ENCODE data around the gene DIP2C. TPM values are rescaled to one million over a fixed set of nuclear protein-coding genes. Genes with fewer than 3 reads are reported as not detected.

DIP2C gene
- total RNA-seq, 1 donor from 2014 or later, result 31.9 TPM

DNA sequence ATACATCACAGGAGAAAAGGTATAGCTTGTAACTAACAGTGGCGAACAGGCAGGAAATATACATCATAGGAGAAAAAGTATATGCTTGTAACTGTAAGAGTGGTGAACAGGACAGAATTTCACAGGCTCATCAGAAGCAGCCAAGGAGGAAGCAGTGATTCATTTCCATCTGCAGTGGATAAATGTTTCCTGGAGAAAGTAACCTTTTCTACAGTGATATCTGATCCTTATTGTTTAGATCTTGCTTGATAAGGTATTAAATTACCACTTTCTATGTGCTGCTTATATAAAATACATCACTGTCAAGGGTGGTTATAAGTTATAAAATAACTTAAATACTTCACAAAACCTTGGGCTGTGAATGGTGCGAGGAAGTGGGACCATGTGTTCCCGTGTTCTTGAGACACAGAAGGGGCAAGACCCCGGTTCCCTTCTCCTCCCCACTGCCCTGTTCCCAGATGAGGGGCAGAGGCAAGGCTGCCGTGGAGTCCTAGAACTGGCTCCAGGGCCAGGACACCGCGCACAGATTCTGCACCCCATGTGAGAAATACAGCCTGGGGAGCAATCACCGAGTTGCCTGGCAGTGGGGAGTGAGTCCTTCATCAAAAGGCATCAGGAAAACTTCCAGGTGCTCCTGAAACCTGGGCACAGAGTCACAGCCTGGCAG, 135.2 kb downstream of the DIP2C start:
- DNase-seq (ENCODE audit: low read depth), result no peak

DNA sequence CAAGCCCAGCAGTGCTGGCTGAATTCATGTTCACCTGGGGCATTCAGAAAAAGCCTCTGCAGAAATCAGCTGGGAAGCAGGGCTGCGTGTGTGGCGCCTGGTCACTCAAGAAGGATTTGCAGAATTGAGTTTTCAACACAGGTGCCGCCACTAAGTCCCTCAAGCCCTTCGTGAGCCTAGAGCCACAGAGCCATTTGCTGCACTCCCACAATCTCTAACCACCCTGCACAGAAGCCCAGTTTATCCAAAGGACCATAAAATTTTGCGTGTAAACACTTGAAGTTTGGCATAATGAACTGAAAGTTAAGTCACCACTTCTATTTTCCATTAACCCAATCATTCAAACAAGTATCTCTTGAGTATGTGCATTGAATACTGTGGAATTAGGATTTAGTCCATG, 136.2 kb downstream of the DIP2C start:
- peak; percentile 70 for DNase-seq (ENCODE audit: low read depth)

DNA sequence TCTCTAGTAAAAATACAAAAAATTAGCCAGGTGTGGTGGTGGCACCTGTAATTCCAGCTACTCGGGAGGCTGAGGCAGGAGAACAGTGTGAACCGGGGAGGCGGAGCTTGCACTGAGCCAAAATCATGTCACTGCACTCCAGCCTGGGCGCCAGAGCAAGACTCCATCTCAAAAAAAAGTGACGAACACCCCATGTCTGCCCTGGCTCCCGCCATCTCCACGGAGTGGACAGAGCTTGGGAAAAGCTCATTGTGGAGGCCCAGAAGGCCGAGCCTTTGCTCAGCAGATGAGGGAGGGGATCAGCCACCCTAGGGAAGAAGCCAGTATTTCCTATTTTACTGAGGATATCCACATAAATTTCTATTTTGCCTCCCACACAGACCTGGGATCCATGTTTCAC, 136.8 kb downstream of the DIP2C start:
- no peak for DNase-seq (ENCODE audit: low read depth)

DNA sequence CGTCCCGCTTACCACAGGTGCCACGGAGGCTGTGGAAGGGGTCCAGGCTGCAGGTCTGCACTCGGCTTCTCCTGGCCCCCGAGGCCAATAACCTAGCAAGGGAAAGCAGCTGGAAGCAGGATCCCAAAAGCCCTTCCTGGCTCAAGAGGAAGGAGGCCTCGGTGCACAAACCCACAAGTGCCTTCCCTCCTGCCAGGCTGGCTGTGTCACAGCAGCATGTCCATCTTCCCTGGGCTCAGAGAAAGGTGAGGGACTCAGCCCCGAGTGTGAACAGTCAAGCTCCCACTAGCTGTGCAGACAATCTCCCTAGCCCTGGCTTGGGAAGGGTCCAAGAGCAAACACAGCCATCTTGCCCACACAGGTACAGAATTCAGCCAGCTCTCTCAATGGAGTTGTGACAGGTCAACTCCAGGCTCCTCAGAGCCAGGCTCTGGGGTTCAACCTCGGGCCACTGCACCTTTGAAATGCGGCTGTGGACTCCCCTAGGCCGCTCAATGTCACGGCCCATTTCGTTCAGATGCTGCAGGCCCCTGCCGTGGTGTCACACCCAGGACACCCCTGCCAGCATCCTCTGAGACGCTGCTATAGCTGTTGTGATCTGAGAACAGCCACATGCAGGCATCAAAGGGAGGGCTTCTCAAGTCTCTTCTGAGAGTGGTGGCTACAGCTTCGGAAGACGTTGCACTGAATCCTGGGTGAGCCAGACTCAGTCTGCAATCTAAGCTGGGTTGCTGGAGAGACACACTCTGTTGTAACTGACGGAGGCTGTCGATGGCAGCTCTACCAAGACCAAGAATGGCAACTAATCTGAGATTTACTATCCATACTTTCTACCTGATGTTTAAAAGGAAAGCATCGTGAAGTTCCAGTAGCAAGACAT, 137.9 kb downstream of the DIP2C start:
- DNase-seq (ENCODE audit: low read depth), result no peak

DNA sequence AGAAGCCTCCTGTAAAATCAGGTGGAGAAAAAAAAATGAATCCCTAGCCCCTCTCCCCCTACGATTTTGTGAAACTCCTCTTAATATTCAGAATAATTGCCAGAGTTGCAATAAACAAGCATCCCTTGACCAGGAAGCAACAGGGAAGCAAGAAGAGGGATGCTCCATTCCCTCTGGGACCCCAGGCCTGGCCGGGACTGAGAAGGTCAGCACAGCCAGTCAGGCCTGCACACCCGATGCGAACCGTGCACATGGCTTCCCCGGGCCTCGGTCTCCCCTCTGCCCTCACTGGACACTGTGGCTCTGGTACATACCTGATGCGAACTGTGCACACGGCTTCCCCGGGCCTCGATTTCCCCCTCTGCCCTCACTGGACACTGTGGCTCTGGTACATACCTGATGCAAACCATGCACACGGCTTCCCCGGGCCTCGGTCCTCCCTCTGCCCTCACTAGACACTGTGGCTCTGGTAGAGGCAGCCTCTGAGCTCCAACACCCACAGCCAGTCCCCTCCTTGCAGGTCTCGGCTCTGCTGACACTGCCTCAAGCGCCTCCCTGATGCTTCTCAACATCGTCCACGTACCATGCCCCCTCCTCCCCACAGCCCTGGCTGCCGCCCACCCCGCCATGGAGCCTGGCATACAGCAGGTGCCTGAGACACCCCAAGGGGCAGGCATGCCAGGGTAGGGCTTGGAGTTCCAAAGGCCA, 138.6 kb downstream of the DIP2C start:
- DNase-seq (ENCODE audit: low read depth), result no peak

DNA sequence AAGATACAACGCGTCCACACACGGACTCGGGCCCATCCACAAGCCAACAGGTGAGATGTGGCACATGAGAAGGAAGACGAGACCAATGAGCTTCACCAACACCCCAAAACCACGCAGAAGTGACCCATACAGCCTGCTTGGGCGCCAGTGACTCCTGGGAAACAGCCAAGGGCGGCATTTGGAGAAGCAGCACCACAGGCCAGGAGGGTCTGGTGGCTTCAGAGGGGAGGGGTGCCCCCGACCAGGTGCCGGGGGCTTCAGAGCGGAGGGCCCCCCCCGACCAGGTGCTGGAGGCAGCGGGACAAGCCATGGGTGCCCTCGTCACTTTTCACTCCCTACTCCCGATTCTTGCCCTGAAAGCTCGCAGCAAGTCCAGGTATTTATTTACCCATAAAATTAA, 140.1 kb downstream of the DIP2C start:
- no peak for DNase-seq (ENCODE audit: low read depth)

DNA sequence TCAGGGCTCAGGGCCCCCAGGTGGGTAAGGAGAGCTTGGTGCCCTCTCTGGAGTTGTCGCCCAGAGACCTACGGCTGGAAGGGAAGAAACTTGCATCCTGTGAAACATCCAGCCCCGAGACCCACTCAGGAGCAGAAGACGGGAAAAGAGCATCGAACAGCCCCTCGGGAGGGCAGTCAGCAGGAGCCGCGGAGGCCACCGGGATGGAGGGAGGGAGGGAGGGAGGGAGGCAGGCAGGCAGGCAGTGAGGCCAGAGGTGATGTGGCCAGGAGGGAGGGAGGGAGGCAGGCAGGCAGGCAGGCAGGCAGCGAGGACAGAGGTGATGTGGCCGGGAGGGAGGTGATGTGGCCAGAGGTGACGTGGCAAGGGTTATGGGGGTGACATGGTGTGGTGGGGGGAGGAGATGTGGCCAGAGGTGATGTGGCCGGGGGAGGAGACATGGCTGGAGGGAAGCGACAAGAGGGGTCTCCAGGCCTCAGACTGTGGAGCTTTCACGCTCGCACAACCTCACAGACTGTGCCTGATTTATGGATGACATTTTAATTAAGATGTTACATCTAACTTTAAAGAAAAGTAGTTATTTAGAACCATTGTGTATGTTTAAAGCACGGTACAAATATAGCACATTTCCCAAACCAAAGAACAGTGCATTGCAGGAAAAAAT, 141.1 kb downstream of the DIP2C start:
- no peak for DNase-seq (ENCODE audit: low read depth)

DNA sequence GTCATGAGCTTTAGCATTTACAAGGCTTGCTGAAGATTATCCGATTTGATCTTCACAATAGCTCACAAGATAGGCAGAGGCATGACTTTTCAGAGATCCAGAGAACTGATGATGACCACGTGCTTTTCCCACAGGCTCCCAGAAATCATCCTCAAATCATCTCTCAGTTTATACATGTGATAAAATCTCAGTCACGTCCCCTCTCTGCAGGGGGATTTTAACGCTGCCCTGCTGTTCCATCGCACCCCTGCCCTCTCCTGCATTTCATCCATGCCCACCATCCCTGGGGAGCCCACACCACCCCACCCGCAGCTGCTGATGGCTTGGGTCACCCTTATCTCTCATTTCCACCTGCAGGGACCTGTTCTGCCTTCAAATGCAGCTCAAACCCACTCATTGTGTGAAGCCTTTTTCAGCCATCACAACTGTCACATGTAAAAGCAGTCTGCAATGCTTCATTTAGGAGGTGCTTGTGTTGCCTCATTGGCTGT, 141.8 kb downstream of the DIP2C start:
- DNase-seq (ENCODE audit: low read depth), result no peak

DNA sequence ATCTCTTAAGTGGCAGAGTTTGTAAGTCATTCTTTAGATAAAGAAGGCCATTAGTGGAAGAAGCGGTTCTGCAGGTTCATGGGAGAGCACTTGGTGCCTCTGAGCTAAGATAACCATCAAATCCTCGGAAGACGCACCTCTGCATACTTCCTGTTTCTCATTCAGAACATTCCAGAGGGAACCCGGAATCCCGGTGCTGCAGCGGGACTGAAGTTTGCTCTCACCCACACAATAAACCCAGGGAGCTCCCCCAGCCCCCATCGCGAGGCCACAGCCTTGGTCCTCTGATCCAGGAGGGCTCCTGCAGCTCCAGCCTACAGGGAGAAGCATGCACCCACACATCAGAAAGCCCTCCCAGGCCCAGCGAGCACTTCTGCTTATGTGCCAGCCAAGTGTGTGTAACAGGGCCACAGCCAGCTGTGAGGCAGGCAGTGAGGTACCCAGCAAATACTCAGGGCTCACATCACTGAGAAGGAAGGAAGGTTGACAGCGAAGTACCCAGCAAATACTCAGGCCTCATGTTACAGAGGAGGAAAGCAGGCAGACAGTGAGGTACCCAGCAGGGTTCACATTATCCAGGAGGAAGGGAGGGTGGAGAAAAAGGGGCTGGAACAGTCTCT, 142.4 kb downstream of the DIP2C start:
- DNase-seq (ENCODE audit: low read depth), result no peak

DNA sequence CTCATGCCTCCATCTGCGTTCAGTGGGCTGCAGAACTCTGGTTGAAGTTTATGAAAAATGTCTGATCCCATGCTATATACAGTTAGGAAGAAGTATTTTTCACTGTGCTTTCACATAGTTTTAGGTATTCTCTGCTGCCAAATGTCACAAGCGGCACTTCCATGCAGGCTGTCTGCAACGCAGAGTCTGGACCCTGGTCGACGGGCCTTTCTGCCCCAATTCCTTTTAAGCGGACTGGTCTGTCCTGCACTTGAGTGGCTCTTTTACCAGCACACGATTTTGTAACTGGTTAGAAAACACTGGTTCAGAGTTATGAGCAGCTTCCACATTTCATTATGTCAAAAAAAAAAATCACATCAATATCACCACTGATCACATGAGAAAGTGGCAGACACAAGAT, 143.0 kb downstream of the DIP2C start:
- DNase-seq (ENCODE audit: low read depth), result no peak

DNA sequence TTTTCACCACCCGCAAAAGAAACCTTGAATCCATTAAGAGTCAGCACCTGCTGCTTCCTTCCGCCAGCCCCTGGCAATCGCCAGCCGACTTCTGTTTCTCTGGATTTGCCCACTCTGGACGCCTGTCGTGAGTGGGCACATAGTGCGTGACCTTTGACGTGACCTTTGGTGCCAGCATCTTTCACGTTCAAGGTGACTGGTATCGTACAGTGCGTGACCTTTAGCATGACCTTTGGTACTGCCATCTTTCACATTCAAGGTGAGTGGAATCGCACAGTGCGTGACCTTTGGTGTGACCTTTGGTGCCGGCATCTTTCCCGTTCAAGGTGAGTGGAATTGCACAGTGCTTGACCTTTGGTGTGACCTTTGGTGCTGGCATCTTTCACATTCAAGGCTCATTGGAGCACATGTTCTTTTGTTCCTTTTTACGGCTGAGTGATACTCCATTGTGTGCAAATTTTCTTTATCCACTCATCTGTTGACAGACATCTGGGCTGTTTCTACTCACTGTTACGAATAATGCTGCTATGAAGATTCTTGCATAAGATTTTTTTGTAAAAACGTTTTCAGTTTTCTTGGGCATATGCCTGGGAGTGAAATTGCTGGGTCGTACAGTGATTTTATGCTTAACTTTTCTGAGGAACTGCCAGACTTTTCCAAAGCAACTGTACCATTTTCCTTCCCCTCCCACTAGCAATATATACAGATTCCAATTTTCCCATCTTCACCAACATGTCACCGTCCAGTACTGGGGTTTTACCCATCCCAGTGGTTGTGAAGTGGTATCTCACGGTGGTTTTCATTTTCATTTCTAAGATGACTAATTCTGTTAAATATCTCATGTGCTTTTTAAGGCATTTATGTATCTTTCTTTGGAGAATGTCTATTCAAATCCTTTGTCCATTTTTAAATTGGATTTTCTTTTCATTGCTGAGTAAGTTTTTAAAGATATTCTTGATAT, 145.3 kb downstream of the DIP2C start:
- no peak for DNase-seq (ENCODE audit: low read depth)

DNA sequence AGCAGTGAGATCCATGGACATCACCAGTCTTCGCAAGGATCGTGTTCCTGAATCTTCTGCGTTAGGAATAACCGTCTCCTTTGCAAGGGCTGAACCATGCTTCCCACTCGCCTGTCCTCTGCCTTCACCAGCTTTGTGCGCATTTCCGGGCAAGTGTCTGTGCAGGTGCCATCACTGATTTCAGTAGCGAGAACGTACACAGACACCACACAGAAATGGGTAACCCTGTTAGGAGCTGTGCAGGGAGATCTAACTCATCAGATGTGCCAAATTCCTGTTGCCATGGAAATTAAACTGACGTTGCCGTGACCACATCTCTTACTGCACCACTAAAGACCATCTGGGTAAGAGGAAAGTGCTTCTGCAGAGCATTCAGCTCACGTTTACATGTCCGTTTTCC, 146.3 kb downstream of the DIP2C start:
- no peak for DNase-seq (ENCODE audit: low read depth)

DNA sequence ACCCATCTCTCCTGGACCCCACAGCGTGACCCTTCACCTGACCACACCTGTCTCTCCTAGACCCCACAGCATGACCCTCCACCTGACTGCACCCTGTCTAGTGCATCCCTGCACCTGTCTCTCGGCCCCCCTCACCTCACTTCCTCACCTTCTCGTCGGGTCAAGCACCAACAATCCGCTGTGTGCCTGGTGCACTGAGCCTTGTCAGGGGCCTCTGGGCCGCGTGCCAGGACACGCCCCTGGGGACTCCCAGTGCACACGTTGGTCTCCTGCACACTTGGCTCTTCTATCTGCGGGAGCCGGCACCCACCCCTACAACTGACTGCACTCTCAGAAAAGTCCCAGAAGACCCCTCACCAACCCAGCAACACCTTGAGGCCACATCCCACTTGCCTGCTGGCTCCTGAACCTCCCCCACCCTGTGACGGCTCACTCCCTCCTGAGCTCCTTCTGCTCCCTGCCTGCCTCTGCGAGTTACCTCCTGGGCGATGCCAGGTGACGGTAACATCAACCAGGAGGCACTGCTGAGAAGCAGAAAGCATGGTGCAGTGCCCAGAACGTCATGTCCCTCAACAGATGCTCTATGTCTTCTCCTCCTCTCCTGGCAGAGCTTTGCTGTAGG, 147.6 kb downstream of the DIP2C start:
- no peak for DNase-seq (ENCODE audit: low read depth)

DNA sequence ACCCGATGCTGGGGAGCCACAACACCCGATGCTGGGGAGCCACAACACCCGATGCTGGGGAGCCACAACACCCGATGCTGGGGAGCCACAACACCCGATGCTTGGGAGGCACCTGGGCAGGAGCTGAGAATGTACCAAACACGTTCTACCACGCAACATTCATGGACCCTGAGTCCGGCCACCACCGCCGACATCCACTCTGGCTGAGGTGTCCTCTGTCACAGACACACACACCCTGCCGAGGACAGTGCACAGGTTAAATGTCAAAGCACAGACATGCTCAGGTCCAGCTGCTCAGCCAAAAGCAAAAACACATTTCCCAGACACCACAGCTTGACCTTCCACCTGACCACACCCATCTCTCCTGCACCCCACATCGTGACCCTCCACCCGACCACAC, 148.4 kb downstream of the DIP2C start:
- DNase-seq (ENCODE audit: low read depth), result no peak

DNA sequence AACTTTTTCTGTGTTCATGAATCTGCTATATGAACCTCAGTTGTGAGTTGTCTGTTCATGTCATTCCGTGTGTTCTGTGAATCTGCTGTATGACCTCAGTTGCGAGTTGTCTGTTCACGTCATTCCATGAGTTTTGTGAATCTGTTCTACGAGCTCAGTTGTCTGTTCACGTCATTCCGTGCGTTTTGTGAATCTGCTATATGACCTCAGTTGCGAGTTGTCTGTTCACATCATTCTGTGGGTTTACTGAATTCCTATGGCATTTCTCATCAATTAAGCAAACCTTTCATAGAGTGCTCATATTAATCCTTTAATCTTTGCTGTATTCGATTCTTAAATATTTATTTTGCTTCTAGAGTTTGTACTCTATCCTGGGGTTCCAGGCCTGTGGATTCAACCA, 150.6 kb downstream of the DIP2C start:
- no peak for DNase-seq (ENCODE audit: low read depth)

DNA sequence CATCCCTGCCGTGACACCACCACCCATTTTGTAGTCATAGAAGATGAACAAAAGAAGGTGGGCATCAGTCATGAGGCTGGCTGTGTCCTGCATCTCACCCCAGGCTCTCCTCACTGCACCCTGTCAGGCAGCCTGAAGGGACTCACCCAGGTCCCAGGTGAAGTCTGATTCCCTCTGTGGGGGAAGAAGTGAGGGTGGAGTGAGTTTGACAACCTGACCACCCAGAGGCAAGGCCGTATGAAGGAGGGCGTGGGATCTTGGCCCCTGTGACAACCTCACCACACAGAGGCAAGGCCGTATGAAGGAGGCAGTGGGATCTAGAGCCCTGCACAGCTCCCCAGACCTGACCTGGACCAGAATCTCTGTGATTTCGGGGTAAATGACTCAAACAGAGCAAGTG, 152.5 kb downstream of the DIP2C start:
- no peak for DNase-seq (ENCODE audit: low read depth)

DNA sequence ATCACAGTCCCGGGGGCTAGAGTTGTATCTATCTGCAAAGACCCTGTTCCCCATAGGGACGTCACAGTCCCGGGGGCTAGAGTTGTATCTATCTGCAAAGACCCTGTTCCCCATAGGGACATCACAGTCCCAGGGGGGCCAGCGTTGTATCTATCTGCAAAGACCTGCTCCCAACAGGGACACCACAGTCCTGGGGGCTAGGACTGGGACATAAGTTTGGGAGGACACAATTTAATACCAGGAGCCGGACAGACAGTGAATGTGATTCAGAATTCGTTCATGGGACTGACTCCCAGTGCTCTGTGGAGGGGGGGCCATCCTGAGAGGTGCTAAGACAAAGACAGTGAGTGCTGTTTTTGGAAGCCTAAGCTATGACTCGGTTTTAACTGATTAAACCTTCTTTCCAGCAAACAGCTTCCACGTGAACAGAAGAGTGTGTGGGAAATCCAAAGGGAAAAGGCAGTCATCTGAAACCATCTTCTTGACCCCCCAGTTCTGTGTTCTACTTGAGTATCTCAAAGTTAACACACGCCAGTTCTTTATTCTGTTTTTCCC, 153.0 kb downstream of the DIP2C start:
- no peak for DNase-seq (ENCODE audit: low read depth)

DNA sequence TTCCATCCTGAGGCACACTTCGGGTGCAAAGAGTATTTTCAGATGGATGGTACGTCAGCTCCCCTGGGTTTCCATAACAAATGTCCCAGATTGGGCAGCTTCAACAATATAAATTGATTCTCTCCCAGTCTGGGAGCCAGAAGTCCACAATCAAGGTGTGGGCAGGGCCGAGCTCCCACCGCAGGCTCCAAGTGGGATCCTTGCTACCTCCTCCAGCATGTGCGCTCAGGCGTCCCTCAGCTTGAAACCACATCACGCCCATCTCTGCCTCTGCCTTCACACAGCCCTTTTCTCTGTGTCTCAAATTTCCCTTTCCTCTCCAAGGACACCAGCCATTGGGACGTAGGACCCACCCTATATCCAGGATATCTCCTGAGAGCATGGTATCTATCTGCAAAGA, 153.5 kb downstream of the DIP2C start:
- no peak for DNase-seq (ENCODE audit: low read depth)

DNA sequence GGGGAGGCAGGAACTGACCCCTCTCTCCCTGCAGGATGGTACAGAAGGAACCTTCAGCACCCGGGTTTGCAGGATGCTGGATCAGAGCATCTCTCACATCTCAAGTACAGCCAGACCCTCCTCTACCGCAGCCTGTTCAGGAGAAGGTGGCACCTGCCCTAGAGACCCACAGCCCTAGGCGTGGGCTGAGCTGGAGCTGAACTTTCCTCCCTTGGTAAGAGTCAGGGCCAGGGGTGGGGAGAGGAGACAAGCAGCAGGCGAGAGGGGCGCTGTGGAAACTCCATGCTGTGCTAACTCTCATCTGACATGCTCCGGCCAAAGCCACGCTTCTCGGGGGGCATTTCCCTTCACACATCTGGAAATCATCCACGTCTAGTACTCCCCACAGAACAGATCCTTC, 154.4 kb downstream of the DIP2C start:
- no peak for DNase-seq (ENCODE audit: low read depth)

Measured in myocyte (in vitro differentiated cells).